Mucosa of descending colon (tissue), 3 donors: ENCODE results near the gene MED13L. TPM values are rescaled to one million over a fixed set of nuclear protein-coding genes. Genes with fewer than 3 reads are reported as not detected.
"Not testable (repeated sequence)": the region's sequence is repeated elsewhere in the genome, so short reads cannot be mapped to it uniquely, and the experiment has no call there.

Source experiments
- ATAC-seq: fragments of 200-7000 bp; cut with Tn5 transposase; one replicate; pipeline ENCODE4 v1.9.1; 2020; ENCODE audit warnings: mild to moderate bottlenecking, moderate library complexity
- DNase-seq, 3 donors: peaks; one replicate each; pipeline ENCODE4 v3.0.0-alpha.2; 2020
- H3K36me3 ChIP-seq: fragments of 200-600 bp; one replicate; pipeline ENCODE4 v1.8.0; 2021; ENCODE audit warnings: low read depth, mild to moderate bottlenecking
- H3K4me1 ChIP-seq: fragments of 200-600 bp; one replicate; pipeline ENCODE4 v1.8.0; 2021; ENCODE audit warnings: low read depth, mild to moderate bottlenecking
- H3K4me3 ChIP-seq: fragments of 200-600 bp; one replicate; pipeline ENCODE4 v1.8.0; 2021; ENCODE audit warnings: mild to moderate bottlenecking
- H3K9me3 ChIP-seq: fragments of 200-600 bp; one replicate; pipeline ENCODE4 v1.8.0; 2021; ENCODE audit warnings: mild to moderate bottlenecking
- intact Hi-C, 2 donors: fragments of 100-400 bp; cut with DNase I in 1 of 2; cut with micrococcal nuclease in 1 of 2; formaldehyde crosslinking; loops; one replicate each; pipeline versions ENCODE4 v1.11.0 to v1.11.1; 2022; cut with DNase I, micrococcal nuclease
- total RNA-seq, 3 donors: library from RNA; stranded (reverse); fragmentation: NEBNext Ultra II Directional in 2 of 3; extraction: Animal tissue kit (Norgen Biotek cat#: 25700) in 2 of 3; gene quantifications; one replicate each; pipeline versions ENCODE4 v1.2.1 to v1.2.4, GENCODE V29; 2021 to 2023
- TF ChIP-seq, protein P1 (sequence below): fragments of 200-600 bp; IDR thresholded peaks from one replicate; pipeline ENCODE4 v1.8.0; 2022; ENCODE audit warnings: antibody characterized with exemption, mild to moderate bottlenecking
- donor health status: DM: no; HTN: no; CAD: no; lungs with moderate emphysema.
- donor health status: DM: no; HTN: no; CAD: no.
- donor health status: DM: no; HTN: yes; CAD: no.

The MED13L gene
- total RNA-seq, 3 donors from 2014 or later, result 96.9 to 165 (median 135) TPM

DNA sequence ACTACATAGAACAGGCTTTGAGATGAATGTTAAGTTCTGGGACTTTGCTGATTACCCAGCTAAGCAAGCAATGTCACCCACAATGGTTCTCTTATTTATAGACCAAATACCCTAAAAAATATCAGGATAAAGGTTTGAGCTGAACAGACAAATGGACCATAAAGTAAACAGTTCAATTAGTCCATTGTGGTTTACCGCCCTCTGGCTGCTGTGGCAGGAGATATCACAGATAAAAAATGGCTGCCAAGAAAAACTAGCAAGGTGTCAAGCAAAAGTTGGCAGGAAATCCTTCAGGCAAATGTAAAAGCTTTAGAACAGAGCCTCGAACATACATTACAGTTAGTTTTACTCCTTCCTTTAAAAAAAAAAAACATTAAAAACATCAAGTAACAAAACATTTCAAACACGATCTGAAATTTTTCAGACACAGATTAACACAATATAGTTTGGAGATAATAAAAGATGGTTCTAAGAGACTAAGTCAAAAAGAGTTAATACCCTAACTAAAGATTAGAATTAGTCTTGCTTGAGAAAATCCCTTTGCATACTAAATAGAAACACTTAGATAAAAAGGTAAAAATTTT is 41.3 kb downstream of the MED13L start:
- H3K4me1 ChIP-seq, result peaks cover 6% of the 10 kb centered on the region
- no peaks in the 10 kb centered on the region for H3K9me3 ChIP-seq
- DNase-seq, result peak in 1 of 3 donors; percentile 58
- TF ChIP-seq, protein P1, sequence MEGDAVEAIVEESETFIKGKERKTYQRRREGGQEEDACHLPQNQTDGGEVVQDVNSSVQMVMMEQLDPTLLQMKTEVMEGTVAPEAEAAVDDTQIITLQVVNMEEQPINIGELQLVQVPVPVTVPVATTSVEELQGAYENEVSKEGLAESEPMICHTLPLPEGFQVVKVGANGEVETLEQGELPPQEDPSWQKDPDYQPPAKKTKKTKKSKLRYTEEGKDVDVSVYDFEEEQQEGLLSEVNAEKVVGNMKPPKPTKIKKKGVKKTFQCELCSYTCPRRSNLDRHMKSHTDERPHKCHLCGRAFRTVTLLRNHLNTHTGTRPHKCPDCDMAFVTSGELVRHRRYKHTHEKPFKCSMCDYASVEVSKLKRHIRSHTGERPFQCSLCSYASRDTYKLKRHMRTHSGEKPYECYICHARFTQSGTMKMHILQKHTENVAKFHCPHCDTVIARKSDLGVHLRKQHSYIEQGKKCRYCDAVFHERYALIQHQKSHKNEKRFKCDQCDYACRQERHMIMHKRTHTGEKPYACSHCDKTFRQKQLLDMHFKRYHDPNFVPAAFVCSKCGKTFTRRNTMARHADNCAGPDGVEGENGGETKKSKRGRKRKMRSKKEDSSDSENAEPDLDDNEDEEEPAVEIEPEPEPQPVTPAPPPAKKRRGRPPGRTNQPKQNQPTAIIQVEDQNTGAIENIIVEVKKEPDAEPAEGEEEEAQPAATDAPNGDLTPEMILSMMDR, result peak; percentile 14
- intact Hi-C loops, result loop anchor here in 1 of 2 donors (10.0 kb wide), 1 partner anchor 221 kb away; no protein-coding TSS in a partner anchor
- peak; percentile 74 for ATAC-seq
- no peak overlapping the region for H3K4me3 ChIP-seq
- no peaks in the 10 kb centered on the region for H3K36me3 ChIP-seq

DNA sequence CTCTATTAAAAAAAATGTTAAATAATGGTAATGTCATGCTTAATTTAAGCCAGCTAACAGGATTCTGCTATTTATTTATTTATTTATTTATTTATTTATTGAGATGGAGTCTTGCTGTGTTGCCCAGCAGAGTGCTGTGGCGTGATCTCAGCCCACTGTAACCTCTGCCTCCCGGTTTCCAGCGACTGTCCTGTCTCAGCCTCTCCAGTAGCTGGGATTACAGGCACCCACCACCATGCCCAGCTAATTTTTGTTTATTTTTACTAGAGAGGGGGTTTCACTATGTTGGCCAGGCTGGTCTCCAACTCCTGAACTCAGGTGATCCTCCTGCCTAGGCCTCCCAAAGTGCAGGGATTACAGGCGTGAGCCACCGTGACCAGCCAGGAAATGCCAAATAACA is 43.3 kb downstream of the MED13L start:
- intact Hi-C loops, result loop anchor here in 1 of 2 donors (10.0 kb wide), 1 partner anchor 219 kb away; no protein-coding TSS in a partner anchor
- H3K36me3 ChIP-seq, ATAC-seq, H3K4me1 ChIP-seq, H3K9me3 ChIP-seq, DNase-seq, H3K4me3 ChIP-seq: not testable (repeated sequence)

DNA sequence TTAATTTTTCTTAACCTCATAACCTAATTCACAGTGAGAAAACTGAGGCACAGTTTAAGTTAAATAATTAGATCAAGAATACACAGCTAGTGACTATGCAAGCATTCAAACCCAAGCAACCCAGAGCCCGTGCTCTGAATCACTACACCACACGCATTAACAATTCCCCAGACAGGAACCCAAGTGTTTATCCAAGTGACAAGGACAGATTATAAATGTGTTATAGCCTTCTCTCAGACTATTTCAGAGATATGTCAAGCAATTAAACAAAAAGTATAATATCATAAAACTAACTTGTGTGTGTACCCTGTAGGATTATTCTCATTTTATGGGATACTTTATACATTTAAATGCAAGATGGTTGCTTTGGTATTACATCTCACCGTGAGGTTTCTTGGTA is 43.8 kb downstream of the MED13L start:
- Histone ChIP-seq H3K36me3 (no peaks in the 10 kb centered on the region), H3K4me1 (peaks cover 6% of the 10 kb centered on the region), H3K9me3 (no peaks in the 10 kb centered on the region), H3K4me3 (no peak overlapping the region)
- DNase-seq (no peak), ATAC-seq (peak; percentile 25)
- intact Hi-C loops, result loop anchor here in 1 of 2 donors (10.0 kb wide), 1 partner anchor 219 kb away; no protein-coding TSS in a partner anchor
- TF ChIP-seq, protein P1, result no peak

DNA sequence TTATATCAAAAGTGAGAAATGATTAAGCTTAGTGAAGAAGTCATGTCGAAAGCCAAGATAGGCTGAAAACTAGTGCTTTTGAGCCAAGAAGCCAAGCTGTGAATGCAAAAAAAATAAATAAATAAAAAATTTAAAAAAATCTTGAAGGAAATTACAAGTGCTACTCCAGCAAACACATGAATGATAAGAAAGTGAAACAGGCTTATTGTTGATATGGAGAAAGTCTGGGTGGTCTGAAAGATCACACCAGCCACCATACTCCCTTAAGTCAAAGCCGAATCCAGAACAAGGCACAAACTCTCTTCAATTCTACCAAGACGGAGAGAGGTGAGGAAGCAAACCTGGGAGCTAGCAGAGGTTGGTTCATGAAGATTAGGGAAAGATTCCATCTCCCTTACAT is 49.7 kb downstream of the MED13L start:
- intact Hi-C loops, result no loop called here

DNA sequence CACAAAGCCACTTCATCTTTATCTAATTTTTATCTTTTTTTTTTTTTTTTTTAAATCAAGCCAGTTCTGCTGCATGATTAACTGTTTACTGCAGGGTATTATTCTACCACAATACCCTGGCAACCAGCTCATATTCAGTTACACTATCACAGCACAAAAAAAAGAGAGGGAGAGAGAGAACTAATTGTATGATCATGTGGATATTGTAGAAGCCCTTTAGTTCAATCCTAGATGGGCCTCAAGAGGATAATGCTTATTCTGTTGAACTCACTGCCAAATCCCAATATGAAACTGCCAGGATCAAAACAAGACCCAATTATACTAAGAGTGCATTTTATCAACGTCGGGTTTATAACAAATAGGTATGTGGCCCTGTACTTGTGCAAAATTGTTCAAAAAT is 51.5 kb downstream of the MED13L start:
- no peaks in the 10 kb centered on the region for H3K4me1 ChIP-seq
- ATAC-seq, result no peak
- TF ChIP-seq, protein P1, result no peak
- DNase-seq, result no peak
- no peaks in the 10 kb centered on the region for H3K36me3 ChIP-seq
- intact Hi-C loops, result no loop called here
- no peak overlapping the region for H3K4me3 ChIP-seq
- H3K9me3 ChIP-seq, result no peaks in the 10 kb centered on the region

More for the DNA sequence above, 49.7 kb downstream of the MED13L start:
- ATAC-seq, result no peak
- H3K4me1 ChIP-seq, result no peaks in the 10 kb centered on the region
- no peaks in the 10 kb centered on the region for H3K9me3 ChIP-seq
- TF ChIP-seq, protein P1, result no peak
- H3K36me3 ChIP-seq, result no peaks in the 10 kb centered on the region
- no peak for DNase-seq
- H3K4me3 ChIP-seq, result no peak overlapping the region

DNA sequence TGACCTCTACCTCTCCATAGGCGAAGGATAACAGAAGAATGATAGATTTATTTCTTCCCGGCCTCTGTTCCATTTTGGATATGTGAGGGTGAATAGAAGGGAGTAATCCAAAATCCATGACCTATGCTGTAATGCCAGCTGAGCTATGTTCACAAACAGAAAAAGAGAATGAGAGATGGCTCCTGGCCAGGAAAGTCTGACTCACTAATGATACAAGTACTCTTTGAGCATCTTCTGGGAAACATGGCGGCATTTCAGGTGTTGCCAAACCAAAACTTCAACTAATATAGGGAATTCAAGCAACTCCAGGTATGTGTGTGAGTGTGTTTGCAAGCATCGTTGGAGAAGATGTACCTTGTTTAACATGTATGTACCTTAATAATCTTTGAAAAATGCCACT is 55.1 kb downstream of the MED13L start:
- Histone ChIP-seq H3K4me1 (no peaks in the 10 kb centered on the region), H3K9me3 (no peaks in the 10 kb centered on the region), H3K36me3 (no peaks in the 10 kb centered on the region), H3K4me3 (no peak overlapping the region)
- TF ChIP-seq, protein P1, result no peak
- ATAC-seq (peak; percentile 38), DNase-seq (peak in 1 of 3 donors; percentile 63)
- intact Hi-C loops, result no loop called here
